HepG2 (cell line): Measurements from ENCODE around the gene ETFB. TPM values are rescaled to one million over a fixed set of nuclear protein-coding genes. Genes with fewer than 3 reads are reported as not detected.
A peak's percentile ranks its signal among the peaks of the same experiment; 100 is the strongest.

Experiments used
- GPN1 ChIP-seq: sonication (generic); formaldehyde crosslinking; IDR thresholded peaks from 2 replicates; pipeline ENCODE4 v1.5.1; 2020; ENCODE audit warnings: missing genetic modification reagents, borderline replicate concordance
- ZBTB3 ChIP-seq: sonication (generic); formaldehyde crosslinking; IDR thresholded peaks from 2 replicates; pipeline ENCODE4 v1.4.0; 2020; ENCODE audit warnings: low read depth, mild to moderate bottlenecking, moderate library complexity, missing genetic modification reagents, borderline replicate concordance
- ZSCAN30 ChIP-seq: sonication (generic); formaldehyde crosslinking; IDR thresholded peaks from 2 replicates; pipeline ENCODE4 v1.5.0; 2020; ENCODE audit warnings: mild to moderate bottlenecking, missing genetic modification reagents
- polyA plus RNA-seq, 8 experiments: library from polyadenylated mRNA; depleted of rRNA in 3 of 8; stranded (reverse) in 7 of 8; unstranded in 1 of 8; fragments of >200 nt; fragmentation: Illumina TruSeq in 4 of 8; extraction: Trizol in 4 of 8; gene quantifications; 2 replicates each; pipeline versions ENCODE4 v1.2.1 to v1.2.3, GENCODE V29; 2011 to 2016; ENCODE audit warnings: low read depth in 4 of 8, missing spikeins in 1 of 8, mixed read lengths in 1 of 8; ENCODE audit not compliant: insufficient read depth in 1 of 8
- total RNA-seq, 5 experiments: library from RNA; depleted of rRNA; stranded (reverse); fragments of >200 nt; fragmentation: Illumina TruSeq; extraction: Trizol; gene quantifications; 2 replicates each; pipeline ENCODE4 v1.2.3, GENCODE V29; 2016; ENCODE audit warnings: low read depth in 1 of 5
- TF ChIP-seq, protein P1 (sequence below): IDR thresholded peaks from 2 replicates; pipeline ENCODE4 v1.6.1; 2016; ENCODE audit warnings: low read depth, missing genetic modification reagents, missing compliant biosample characterization
- TF ChIP-seq, protein P2 (sequence below): sonication (generic); formaldehyde crosslinking; IDR thresholded peaks from 2 replicates; pipeline ENCODE4 v1.4.0; 2020; ENCODE audit warnings: missing genetic modification reagents
- TF ChIP-seq, protein P3 (sequence below): sonication (generic); formaldehyde crosslinking; IDR thresholded peaks from 2 replicates; pipeline ENCODE4 v1.5.1; 2020; ENCODE audit warnings: missing genetic modification reagents, mild to moderate bottlenecking, borderline replicate concordance
- TF ChIP-seq, protein P4 (sequence below), 2 experiments: fragments of 450-650 bp in 1 of 2; sonication (generic) in 1 of 2; formaldehyde crosslinking in 1 of 2; IDR thresholded peaks; 2 replicates each; pipeline versions ENCODE4 v1.6.1 to v1.8.0; 2016 to 2022; ENCODE audit warnings: antibody characterized with exemption in 1 of 2, mild to moderate bottlenecking in 1 of 2, missing genetic modification reagents in 1 of 2

Gene ETFB
- total and polyA plus RNA-seq, 2 of the 13 experiments (the other 11 are each of a cell fraction or from before 2014, with no cell fraction given), result 678 to 1,314 TPM

DNA sequence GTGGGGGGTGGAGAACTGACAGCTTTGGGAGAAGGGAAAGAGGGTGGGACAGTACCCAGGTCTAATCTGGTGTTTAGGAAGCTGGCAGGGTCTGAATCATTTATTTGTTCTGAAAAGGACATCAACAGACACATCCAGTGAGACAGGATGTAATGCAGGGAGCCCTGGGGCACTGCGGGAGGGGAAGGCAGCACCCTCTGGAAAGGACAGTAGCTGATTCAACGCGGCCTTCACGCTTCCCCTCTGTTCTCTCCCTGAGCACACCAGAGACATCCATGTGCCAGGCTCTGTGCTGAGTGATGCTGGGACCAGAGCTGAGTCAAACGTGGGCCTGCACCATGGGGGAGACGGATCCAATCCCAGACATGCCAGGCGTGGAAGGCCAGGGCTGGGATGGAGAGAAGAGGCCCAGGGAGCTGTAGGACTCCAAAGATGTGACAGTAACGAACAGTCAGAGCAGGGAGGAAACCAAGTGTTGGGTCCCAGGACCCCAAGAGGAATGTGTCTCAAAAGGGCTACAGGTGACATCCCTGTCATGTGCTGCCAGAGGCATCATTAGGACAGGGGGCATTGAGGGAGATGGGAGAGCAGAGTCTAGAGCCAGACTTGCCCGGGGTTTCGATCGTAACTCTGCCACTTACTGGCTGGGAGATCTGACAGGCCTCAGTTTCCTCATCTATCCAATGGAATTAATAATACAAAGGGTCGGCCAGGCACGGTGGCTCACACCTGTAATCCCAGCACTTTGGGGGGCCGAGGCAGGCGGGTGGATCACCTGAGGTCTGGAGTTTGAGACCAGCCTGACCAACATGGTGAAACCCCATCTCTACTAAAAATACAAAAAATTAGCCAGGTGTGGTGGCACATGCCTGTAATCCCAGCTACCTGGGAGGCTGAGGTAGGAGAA is 1.7 kb downstream of the ETFB start (continued):
- TF ChIP-seq ZSCAN30, result no peak
- TF ChIP-seq, protein P1, sequence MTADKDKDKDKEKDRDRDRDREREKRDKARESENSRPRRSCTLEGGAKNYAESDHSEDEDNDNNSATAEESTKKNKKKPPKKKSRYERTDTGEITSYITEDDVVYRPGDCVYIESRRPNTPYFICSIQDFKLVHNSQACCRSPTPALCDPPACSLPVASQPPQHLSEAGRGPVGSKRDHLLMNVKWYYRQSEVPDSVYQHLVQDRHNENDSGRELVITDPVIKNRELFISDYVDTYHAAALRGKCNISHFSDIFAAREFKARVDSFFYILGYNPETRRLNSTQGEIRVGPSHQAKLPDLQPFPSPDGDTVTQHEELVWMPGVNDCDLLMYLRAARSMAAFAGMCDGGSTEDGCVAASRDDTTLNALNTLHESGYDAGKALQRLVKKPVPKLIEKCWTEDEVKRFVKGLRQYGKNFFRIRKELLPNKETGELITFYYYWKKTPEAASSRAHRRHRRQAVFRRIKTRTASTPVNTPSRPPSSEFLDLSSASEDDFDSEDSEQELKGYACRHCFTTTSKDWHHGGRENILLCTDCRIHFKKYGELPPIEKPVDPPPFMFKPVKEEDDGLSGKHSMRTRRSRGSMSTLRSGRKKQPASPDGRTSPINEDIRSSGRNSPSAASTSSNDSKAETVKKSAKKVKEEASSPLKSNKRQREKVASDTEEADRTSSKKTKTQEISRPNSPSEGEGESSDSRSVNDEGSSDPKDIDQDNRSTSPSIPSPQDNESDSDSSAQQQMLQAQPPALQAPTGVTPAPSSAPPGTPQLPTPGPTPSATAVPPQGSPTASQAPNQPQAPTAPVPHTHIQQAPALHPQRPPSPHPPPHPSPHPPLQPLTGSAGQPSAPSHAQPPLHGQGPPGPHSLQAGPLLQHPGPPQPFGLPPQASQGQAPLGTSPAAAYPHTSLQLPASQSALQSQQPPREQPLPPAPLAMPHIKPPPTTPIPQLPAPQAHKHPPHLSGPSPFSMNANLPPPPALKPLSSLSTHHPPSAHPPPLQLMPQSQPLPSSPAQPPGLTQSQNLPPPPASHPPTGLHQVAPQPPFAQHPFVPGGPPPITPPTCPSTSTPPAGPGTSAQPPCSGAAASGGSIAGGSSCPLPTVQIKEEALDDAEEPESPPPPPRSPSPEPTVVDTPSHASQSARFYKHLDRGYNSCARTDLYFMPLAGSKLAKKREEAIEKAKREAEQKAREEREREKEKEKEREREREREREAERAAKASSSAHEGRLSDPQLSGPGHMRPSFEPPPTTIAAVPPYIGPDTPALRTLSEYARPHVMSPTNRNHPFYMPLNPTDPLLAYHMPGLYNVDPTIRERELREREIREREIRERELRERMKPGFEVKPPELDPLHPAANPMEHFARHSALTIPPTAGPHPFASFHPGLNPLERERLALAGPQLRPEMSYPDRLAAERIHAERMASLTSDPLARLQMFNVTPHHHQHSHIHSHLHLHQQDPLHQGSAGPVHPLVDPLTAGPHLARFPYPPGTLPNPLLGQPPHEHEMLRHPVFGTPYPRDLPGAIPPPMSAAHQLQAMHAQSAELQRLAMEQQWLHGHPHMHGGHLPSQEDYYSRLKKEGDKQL, result no peak
- TF ChIP-seq, protein P2, sequence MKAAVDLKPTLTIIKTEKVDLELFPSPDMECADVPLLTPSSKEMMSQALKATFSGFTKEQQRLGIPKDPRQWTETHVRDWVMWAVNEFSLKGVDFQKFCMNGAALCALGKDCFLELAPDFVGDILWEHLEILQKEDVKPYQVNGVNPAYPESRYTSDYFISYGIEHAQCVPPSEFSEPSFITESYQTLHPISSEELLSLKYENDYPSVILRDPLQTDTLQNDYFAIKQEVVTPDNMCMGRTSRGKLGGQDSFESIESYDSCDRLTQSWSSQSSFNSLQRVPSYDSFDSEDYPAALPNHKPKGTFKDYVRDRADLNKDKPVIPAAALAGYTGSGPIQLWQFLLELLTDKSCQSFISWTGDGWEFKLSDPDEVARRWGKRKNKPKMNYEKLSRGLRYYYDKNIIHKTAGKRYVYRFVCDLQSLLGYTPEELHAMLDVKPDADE (CRISPR knock-in tag), result no peak
- no peak for TF ChIP-seq GPN1
- TF ChIP-seq, protein P3, sequence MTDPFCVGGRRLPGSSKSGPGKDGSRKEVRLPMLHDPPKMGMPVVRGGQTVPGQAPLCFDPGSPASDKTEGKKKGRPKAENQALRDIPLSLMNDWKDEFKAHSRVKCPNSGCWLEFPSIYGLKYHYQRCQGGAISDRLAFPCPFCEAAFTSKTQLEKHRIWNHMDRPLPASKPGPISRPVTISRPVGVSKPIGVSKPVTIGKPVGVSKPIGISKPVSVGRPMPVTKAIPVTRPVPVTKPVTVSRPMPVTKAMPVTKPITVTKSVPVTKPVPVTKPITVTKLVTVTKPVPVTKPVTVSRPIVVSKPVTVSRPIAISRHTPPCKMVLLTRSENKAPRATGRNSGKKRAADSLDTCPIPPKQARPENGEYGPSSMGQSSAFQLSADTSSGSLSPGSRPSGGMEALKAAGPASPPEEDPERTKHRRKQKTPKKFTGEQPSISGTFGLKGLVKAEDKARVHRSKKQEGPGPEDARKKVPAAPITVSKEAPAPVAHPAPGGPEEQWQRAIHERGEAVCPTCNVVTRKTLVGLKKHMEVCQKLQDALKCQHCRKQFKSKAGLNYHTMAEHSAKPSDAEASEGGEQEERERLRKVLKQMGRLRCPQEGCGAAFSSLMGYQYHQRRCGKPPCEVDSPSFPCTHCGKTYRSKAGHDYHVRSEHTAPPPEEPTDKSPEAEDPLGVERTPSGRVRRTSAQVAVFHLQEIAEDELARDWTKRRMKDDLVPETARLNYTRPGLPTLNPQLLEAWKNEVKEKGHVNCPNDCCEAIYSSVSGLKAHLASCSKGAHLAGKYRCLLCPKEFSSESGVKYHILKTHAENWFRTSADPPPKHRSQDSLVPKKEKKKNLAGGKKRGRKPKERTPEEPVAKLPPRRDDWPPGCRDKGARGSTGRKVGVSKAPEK, result no peak
- TF ChIP-seq, protein P4, sequence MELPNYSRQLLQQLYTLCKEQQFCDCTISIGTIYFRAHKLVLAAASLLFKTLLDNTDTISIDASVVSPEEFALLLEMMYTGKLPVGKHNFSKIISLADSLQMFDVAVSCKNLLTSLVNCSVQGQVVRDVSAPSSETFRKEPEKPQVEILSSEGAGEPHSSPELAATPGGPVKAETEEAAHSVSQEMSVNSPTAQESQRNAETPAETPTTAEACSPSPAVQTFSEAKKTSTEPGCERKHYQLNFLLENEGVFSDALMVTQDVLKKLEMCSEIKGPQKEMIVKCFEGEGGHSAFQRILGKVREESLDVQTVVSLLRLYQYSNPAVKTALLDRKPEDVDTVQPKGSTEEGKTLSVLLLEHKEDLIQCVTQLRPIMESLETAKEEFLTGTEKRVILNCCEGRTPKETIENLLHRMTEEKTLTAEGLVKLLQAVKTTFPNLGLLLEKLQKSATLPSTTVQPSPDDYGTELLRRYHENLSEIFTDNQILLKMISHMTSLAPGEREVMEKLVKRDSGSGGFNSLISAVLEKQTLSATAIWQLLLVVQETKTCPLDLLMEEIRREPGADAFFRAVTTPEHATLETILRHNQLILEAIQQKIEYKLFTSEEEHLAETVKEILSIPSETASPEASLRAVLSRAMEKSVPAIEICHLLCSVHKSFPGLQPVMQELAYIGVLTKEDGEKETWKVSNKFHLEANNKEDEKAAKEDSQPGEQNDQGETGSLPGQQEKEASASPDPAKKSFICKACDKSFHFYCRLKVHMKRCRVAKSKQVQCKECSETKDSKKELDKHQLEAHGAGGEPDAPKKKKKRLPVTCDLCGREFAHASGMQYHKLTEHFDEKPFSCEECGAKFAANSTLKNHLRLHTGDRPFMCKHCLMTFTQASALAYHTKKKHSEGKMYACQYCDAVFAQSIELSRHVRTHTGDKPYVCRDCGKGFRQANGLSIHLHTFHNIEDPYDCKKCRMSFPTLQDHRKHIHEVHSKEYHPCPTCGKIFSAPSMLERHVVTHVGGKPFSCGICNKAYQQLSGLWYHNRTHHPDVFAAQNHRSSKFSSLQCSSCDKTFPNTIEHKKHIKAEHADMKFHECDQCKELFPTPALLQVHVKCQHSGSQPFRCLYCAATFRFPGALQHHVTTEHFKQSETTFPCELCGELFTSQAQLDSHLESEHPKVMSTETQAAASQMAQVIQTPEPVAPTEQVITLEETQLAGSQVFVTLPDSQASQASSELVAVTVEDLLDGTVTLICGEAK (IDR thresholded peaks at IDR 0.05), result no peak
- TF ChIP-seq, protein P4 (CRISPR knock-in tag; IDR thresholded peaks at IDR 0.05), result peak; percentile 52; the same call in 1 of the 2 replicates
- 0 out of 2 replicates have a peak, but pooled peaks have one; percentile 34 for TF ChIP-seq ZBTB3 (CRISPR knock-in tag)
